Stimulated activated CD4-positive, alpha-beta T cell treated with anti-CD3 and anti-CD28 coated beads, Interleukin-15, amount 100 ng/mL, for 48 hours (primary cell): ENCODE data around the gene TRA2B.

Source experiments
- DNase-seq, 2 donors: peaks; one replicate each; pipeline ENCODE4 v3.0.0-alpha.2; 2020; ENCODE audit warnings: low read depth in 2 of 2

The TRA2B gene

GRCh38 chr3:185867650-185868049 is 70.2 kb downstream of the TRA2B start:
- no peak for DNase-seq

GRCh38 chr3:185866995-185867394 is 70.8 kb downstream of the TRA2B start:
- no peak for DNase-seq

- no peak for DNase-seq
Measured at GRCh38 chr3:185866555-185866954, 71.3 kb downstream of the TRA2B start.
